ENCODE measurements around the gene IL17RC.

- TF ChIP-seq CTCF (conservative IDR thresholded peaks at IDR 0.05 in 1 of 2, IDR thresholded peaks at IDR 0.05 in 1 of 2; ENCODE audit: extremely low read depth in 1 of 2, insufficient read depth in 1 of 2, low read depth in 1 of 2, low read length in 2 of 2) = no peak
- no peak for TF ChIP-seq EZH2 (IDR thresholded peaks at IDR 0.05; ENCODE audit: borderline replicate concordance, low read length)
Measured at GRCh38 chr3:9955611-9956352, 38.9 kb downstream of the IL17RC start.
